Neural crest cell (in vitro differentiated cells): Measurements from ENCODE around the gene PRDM1. TPM values are rescaled to one million over a fixed set of nuclear protein-coding genes. Genes with fewer than 3 reads are reported as not detected.

Experiments used
- DNase-seq: peaks from one replicate; pipeline ENCODE4 v3.0.0; 2021; ENCODE audit warnings: low read depth, mixed read lengths, low spot score
- H3K27ac Mint-ChIP-seq: one replicate; pipeline ENCODE4 v1.8.0; 2021; ENCODE audit warnings: mild to moderate bottlenecking, mixed read lengths; ENCODE audit not compliant: unreplicated experiment
- H3K27me3 Mint-ChIP-seq: 2 replicates; pipeline ENCODE4 v1.8.0; 2021; ENCODE audit warnings: low read depth, mild to moderate bottlenecking, mixed read lengths
- H3K36me3 Mint-ChIP-seq: 2 replicates; pipeline ENCODE4 v1.8.0; 2021; ENCODE audit warnings: low read depth, mild to moderate bottlenecking, mixed read lengths
- H3K4me1 Mint-ChIP-seq: 2 replicates; pipeline ENCODE4 v1.8.0; 2021; ENCODE audit warnings: mixed read lengths
- H3K4me3 Mint-ChIP-seq: one replicate; pipeline ENCODE4 v1.8.0; 2021; ENCODE audit warnings: mild to moderate bottlenecking, mixed read lengths
- H3K9me3 Mint-ChIP-seq: 2 replicates; pipeline ENCODE4 v1.8.0; 2021; ENCODE audit warnings: mixed read lengths
- long read RNA-seq: library from polyadenylated mRNA; unstranded; transcript quantifications from one replicate; pipeline ENCODE4 v2.0.0, GENCODE V29; 2020
- total RNA-seq: library from RNA; stranded (reverse); gene quantifications from 2 replicates; pipeline ENCODE4 v1.2.1, GENCODE V29; 2021
- TF ChIP-seq, protein P1 (sequence below): fragments of 200-600 bp; sonication (generic); conservative IDR thresholded peaks from 2 replicates; pipeline ENCODE4 v1.5.0; 2021; ENCODE audit warnings: antibody characterized with exemption, mild to moderate bottlenecking

Gene PRDM1
- 1.2 and 1.7 TPM in 2 replicates for total RNA-seq
- long read RNA-seq, partial matches to known transcripts, result 0 of 1 reads
- long read RNA-seq, other reads (novel, unspliced or antisense), result 1 of 1 reads

DNA sequence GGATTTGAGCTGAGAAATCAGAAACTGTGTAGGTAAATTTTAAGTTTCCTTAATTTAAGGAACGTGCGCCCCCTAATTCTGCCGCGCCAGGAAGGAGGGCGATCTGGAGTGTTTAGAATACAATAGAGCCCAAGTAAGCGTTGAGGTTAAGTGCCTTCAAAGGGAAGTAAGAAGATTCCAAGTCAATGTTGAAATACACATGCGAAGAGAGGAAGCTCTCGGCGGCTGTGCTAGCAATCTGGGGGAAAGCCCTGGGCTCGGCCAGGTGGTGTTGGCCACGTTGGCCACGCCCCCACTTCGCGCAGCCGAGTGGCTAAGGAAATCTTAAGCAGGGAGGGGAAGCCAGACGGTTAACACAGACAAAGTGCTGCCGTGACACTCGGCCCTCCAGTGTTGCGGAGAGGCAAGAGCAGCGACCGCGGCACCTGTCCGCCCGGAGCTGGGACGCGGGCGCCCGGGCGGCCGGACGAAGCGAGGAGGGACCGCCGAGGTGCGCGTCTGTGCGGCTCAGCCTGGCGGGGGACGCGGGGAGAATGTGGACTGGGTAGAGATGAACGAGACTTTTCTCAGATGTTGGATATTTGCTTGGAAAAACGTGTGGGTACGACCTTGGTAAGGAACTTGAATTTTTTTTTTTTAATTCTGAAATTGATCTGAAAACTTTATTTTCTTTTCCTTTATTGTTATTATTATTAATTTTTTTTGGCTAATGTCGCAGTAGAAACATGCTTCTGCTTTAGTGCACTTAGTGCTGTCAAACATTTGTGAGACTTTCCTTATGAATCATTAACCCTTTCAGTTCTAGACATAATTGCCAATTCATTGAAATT, at the start of gene PRDM1:
Gene PRDM1 (plus strand): TSS at position 353 of the 830 bp plus-strand sequence. CDS start 218 bp downstream, at position 571.
- H3K9me3 Mint-ChIP-seq, result no peaks in the 10 kb centered on the region
- peaks cover 54% of the 10 kb centered on the region for H3K27me3 Mint-ChIP-seq
- peak; percentile 36 for DNase-seq
- no peaks in the 10 kb centered on the region for H3K36me3 Mint-ChIP-seq
- TF ChIP-seq, protein P1, sequence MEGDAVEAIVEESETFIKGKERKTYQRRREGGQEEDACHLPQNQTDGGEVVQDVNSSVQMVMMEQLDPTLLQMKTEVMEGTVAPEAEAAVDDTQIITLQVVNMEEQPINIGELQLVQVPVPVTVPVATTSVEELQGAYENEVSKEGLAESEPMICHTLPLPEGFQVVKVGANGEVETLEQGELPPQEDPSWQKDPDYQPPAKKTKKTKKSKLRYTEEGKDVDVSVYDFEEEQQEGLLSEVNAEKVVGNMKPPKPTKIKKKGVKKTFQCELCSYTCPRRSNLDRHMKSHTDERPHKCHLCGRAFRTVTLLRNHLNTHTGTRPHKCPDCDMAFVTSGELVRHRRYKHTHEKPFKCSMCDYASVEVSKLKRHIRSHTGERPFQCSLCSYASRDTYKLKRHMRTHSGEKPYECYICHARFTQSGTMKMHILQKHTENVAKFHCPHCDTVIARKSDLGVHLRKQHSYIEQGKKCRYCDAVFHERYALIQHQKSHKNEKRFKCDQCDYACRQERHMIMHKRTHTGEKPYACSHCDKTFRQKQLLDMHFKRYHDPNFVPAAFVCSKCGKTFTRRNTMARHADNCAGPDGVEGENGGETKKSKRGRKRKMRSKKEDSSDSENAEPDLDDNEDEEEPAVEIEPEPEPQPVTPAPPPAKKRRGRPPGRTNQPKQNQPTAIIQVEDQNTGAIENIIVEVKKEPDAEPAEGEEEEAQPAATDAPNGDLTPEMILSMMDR, result peak; percentile 51
- H3K4me3 Mint-ChIP-seq, result peak within 1 kb of the TSS; percentile 86
- peaks cover 38% of the 10 kb centered on the region for H3K4me1 Mint-ChIP-seq
- peak within 1 kb of the TSS; percentile 85 for H3K27ac Mint-ChIP-seq

DNA sequence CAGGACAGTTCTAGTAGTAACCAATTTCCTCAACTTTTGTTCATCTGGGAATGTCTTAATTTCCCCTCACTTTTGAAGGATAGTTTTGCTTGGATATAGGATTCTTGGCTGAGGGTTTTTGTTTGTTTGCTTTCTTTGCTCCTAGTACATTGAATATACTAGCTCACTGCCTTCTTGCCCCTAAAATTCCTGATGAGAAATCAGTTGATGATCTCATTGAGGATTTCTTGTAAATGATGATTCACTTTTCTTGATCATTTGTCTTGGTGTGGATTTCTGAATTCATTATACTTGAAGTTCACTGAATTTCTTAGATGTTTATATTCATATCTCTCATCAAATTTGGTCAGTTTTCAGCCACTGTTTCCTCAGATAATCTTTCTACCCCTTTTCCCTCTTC, 49.1 kb upstream of the PRDM1 start:
- Mint-ChIP-seq H3K27me3 (no peaks in the 10 kb centered on the region), H3K27ac (no peak overlapping the region), H3K4me3 (no peak overlapping the region), H3K36me3 (peaks cover 18% of the 10 kb centered on the region), H3K4me1 (no peaks in the 10 kb centered on the region), H3K9me3 (peaks cover 17% of the 10 kb centered on the region)
- no peak for DNase-seq
- TF ChIP-seq, protein P1, result no peak

DNA sequence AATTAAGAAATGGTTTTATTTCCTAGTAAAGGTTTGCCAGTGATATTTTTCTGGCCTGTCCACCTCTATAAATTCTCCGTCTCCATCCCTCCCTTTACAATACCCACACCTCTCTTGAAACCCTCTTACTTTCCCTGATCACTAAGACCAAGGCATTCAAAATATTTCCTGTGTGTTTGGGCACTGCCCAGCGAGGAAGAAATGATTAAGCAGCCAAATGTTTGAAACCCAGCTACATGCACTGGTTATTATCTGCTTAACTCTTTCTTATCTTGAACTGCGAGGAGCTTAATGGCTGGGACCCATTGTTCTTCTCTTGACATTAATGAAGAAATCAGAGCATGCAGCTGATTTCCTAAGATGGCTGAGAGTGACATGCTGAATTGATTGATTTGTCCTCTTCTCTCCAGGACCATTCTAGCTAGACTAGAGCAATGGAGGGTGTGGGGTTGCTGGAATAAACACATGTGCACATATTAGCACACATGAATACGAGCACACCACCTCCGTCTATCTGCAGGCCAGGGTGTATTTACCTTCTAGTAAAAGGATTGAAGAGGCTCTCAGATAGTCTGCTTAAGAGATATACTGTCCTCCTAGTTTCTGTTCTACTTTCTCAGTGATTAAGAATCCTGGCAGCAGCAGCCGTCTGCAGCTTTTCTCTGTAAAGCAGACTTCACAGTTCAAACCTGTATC, 46.1 kb upstream of the PRDM1 start:
- TF ChIP-seq, protein P1, result no peak
- Mint-ChIP-seq H3K9me3 (peaks cover 17% of the 10 kb centered on the region), H3K4me3 (no peak overlapping the region), H3K27ac (no peak overlapping the region), H3K27me3 (no peaks in the 10 kb centered on the region), H3K4me1 (no peaks in the 10 kb centered on the region), H3K36me3 (peaks cover 18% of the 10 kb centered on the region)
- DNase-seq, result no peak

DNA sequence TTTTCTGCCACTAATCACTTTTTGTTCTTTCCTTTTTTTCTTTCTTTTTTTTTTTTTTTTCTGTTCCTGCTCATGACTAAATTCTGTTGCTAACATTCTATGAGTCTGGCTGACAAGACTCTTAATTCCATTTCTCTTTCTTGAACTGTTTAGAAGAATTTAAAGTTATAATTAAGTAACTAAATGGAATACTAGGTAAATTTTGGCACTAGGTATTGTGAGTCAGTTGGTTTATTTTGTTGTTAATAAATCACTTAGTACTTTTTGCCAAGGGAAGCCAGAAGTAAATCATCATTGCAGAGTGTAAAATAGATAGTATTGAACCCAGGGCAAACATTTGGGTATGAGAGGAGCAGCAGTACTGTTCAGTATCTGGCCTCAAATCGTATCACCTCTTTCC, 42.0 kb upstream of the PRDM1 start:
- Mint-ChIP-seq H3K36me3 (no peaks in the 10 kb centered on the region), H3K27me3 (peaks cover 14% of the 10 kb centered on the region), H3K4me1 (no peaks in the 10 kb centered on the region), H3K4me3 (no peak overlapping the region), H3K27ac (no peak overlapping the region), H3K9me3 (no peaks in the 10 kb centered on the region)
- TF ChIP-seq, protein P1, result no peak
- no peak for DNase-seq

DNA sequence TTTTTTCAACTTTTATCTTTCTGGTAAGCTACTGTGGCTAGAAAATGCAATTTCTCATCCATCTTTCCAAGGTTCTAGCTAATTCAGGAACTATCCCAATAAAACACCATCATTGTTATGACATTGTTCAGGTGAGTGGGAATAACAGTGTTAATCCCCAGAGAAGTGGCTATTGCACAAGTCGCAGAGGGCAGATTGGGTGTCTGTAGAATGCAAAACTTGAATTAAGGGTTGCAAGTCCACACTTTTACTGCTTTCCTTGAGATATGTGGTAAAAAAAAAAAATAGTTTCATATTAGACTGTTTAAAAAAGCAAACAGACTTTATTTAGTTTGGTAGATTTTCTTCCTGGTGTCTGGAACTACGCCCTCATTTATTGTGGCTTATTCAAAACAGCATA, 41.1 kb upstream of the PRDM1 start:
- Mint-ChIP-seq H3K4me3 (no peak overlapping the region), H3K9me3 (no peaks in the 10 kb centered on the region)

More for the DNA sequence above, 41.1 kb upstream of the PRDM1 start:
- Mint-ChIP-seq H3K27me3 (peaks cover 23% of the 10 kb centered on the region), H3K27ac (no peak overlapping the region), H3K4me1 (no peaks in the 10 kb centered on the region), H3K36me3 (no peaks in the 10 kb centered on the region)
- TF ChIP-seq, protein P1, result no peak
- DNase-seq, result no peak
